Effector CD4-positive, alpha-beta T cell (primary cell): ENCODE results near the gene DUSP12.
"Not testable (repeated sequence)": the region's sequence is repeated elsewhere in the genome, so short reads cannot be mapped to it uniquely, and the experiment has no call there.

Source experiments
- DNase-seq: peaks from one replicate; pipeline ENCODE4 v3.0.0-alpha.2; 2020

The DUSP12 gene

GRCh38 chr1:161727256-161727924, 22.2 kb upstream of the DUSP12 start:
- DNase-seq, result peak; percentile 21

- DNase-seq, result no peak
These were observed 21.0 kb upstream of the DUSP12 start for GRCh38 chr1:161728376-161729226.

- DNase-seq, result no peak
These were observed 19.5 kb upstream of the DUSP12 start for GRCh38 chr1:161730050-161730564.

- no peak for DNase-seq
These were observed 18.3 kb upstream of the DUSP12 start for GRCh38 chr1:161731241-161731640.

- DNase-seq, result no peak
These were observed 17.4 kb upstream of the DUSP12 start for GRCh38 chr1:161731981-161732718.

- no peak for DNase-seq
These were observed 16.1 kb upstream of the DUSP12 start for GRCh38 chr1:161733526-161733925.

GRCh38 chr1:161735837-161736236, 13.7 kb upstream of the DUSP12 start:
- no peak for DNase-seq

GRCh38 chr1:161736335-161736969, 13.1 kb upstream of the DUSP12 start:
- DNase-seq, result no peak

GRCh38 chr1:161737625-161738024, 12.0 kb upstream of the DUSP12 start:
- DNase-seq, result no peak

GRCh38 chr1:161738627-161739287, 10.8 kb upstream of the DUSP12 start:
- DNase-seq, result peak; percentile 15

- no peak for DNase-seq
These were observed 9.6 kb upstream of the DUSP12 start for GRCh38 chr1:161739865-161740566.

- DNase-seq, result no peak
These were observed 8.7 kb upstream of the DUSP12 start for GRCh38 chr1:161740921-161741320.

- DNase-seq, result no peak
These were observed 6.4 kb upstream of the DUSP12 start for GRCh38 chr1:161743231-161743630.

GRCh38 chr1:161747801-161748200, 1.8 kb upstream of the DUSP12 start:
- DNase-seq, result no peak

- DNase-seq, result peak; percentile 33
These were observed 14.0 kb downstream of the DUSP12 start for GRCh38 chr1:161763522-161764098.

GRCh38 chr1:161766102-161766981, 16.8 kb downstream of the DUSP12 start, which contains the start of gene ATF6:
ATF6 (plus strand) TSS chr1:161766320; CDS start chr1:161766361, 41 bp downstream.
- peak; percentile 68 for DNase-seq

- no peak for DNase-seq
These were observed 18.9 kb downstream of the DUSP12 start for GRCh38 chr1:161768461-161768860.

GRCh38 chr1:161768986-161769672, 19.5 kb downstream of the DUSP12 start:
- no peak for DNase-seq

- DNase-seq, result not testable (repeated sequence)
These were observed 20.1 kb downstream of the DUSP12 start for GRCh38 chr1:161769673-161770045.
